OCI-LY7 (cell line): ENCODE results near the gene FAM241B. TPM values are rescaled to one million over a fixed set of nuclear protein-coding genes. Genes with fewer than 3 reads are reported as not detected.

Experiments
- BruUV-seq: library from RNA; stranded (reverse); fragments of 400-500 nt; replicated peaks from 2 replicates; lab custom pipeline; 2021; lab: Mats Ljungman, UMichigan
- CTCF ChIA-PET: fragments of 300-600 bp; sonication (Branson Sonifier 250); formaldehyde crosslinking; loops from one replicate; lab custom pipeline; 2022; ENCODE audit warnings: antibody characterized with exemption; ENCODE audit not compliant: unreplicated experiment; lab: Charles Lee
- POLR2A ChIA-PET: fragments of 300-600 bp; sonication (Branson Sonifier 250); formaldehyde crosslinking; loops from one replicate; lab custom pipeline; 2022; ENCODE audit warnings: antibody characterized with exemption; lab: Charles Lee
- DNase-seq: peaks from one replicate; pipeline ENCODE4 v3.0.0-alpha.2; 2015; ENCODE audit warnings: low spot score
- H2AFZ ChIP-seq: fragments of 200-600 bp; sonication (generic), shearing (Covaris generic); 2 replicates; pipeline ENCODE4 v1.6.1; 2014; ENCODE audit warnings: mild to moderate bottlenecking, antibody characterized with exemption, low read length, moderate library complexity
- H3K27ac ChIP-seq: fragments of 200-600 bp; sonication (generic); 2 replicates; pipeline ENCODE4 v1.5.1; 2014; ENCODE audit warnings: mixed run types, low read depth, mild to moderate bottlenecking, moderate library complexity, low read length, inconsistent platforms; ENCODE audit not compliant: poor library complexity, severe bottlenecking
- H3K36me3 ChIP-seq: fragments of 200-600 bp; sonication (generic); 2 replicates; pipeline ENCODE4 v1.6.1; 2014; ENCODE audit warnings: mild to moderate bottlenecking, antibody characterized with exemption, low read length, moderate library complexity, mixed read lengths; ENCODE audit not compliant: insufficient read depth
- H3K4me1 ChIP-seq: fragments of 200-600 bp; sonication (generic); 2 replicates; pipeline ENCODE4 v1.5.1; 2014; ENCODE audit warnings: mild to moderate bottlenecking, low read length; ENCODE audit not compliant: insufficient read depth, poor library complexity, severe bottlenecking
- H3K4me2 ChIP-seq: fragments of 200-600 bp; sonication (generic); 2 replicates; pipeline ENCODE4 v1.6.1; 2014; ENCODE audit warnings: mild to moderate bottlenecking, low read length
- H3K4me3 ChIP-seq: fragments of 200-600 bp; sonication (generic); 2 replicates; pipeline ENCODE4 v1.5.1; 2014; ENCODE audit warnings: mild to moderate bottlenecking, low read depth, low read length; ENCODE audit not compliant: poor library complexity, severe bottlenecking
- H3K79me2 ChIP-seq: fragments of 200-600 bp; sonication (generic); 2 replicates; pipeline ENCODE4 v1.6.1; 2016; ENCODE audit warnings: low read depth, mild to moderate bottlenecking, low read length, moderate library complexity, mixed read lengths; ENCODE audit not compliant: insufficient read depth
- H3K9me2 ChIP-seq: fragments of 200-600 bp; sonication (generic); 2 replicates; pipeline ENCODE4 v1.6.1; 2016; ENCODE audit warnings: mild to moderate bottlenecking, low read length, mixed read lengths; ENCODE audit not compliant: insufficient read depth
- H3K9me3 ChIP-seq: fragments of 200-600 bp; sonication (generic); 2 replicates; pipeline ENCODE4 v1.6.1; 2014; ENCODE audit warnings: mild to moderate bottlenecking, mixed run types, low read length, mixed read lengths
- H4K20me1 ChIP-seq: fragments of 200-600 bp; sonication (generic); 2 replicates; pipeline ENCODE4 v1.6.1; 2014; ENCODE audit warnings: mild to moderate bottlenecking, antibody characterized with exemption, low read length, moderate library complexity, mixed read lengths; ENCODE audit not compliant: insufficient read depth
- EZH2phosphoT487 ChIP-seq: fragments of 200-600 bp; sonication (generic); IDR thresholded peaks from 2 replicates; pipeline ENCODE4 v1.6.1; 2018; ENCODE audit warnings: low read depth, borderline replicate concordance, mild to moderate bottlenecking, mixed run types, antibody characterized with exemption, low read length, moderate library complexity, mixed read lengths
- intact Hi-C: fragments of 100-400 bp; cut with micrococcal nuclease; formaldehyde crosslinking; loops from one replicate; pipeline ENCODE4 v1.10.0; 2022; ENCODE audit not compliant: unreplicated experiment
- total RNA-seq, 2 experiments: library from RNA; depleted of rRNA in 1 of 2; stranded (reverse); fragments of >200 nt in 1 of 2; shearing (Covaris generic) in 1 of 2; gene quantifications; 2 replicates each; pipeline ENCODE4 v1.2.3, GENCODE V29; 2014 to 2022
- TF ChIP-seq, protein P1 (sequence below): fragments of 200-600 bp; sonication (generic); conservative IDR thresholded peaks from 2 replicates; pipeline ENCODE4 v1.5.1; 2014; ENCODE audit warnings: mild to moderate bottlenecking, antibody characterized with exemption, low read length, moderate library complexity, mixed read lengths

The FAM241B gene
- total RNA-seq, 2 experiments from 2014 or later: not detected

DNA sequence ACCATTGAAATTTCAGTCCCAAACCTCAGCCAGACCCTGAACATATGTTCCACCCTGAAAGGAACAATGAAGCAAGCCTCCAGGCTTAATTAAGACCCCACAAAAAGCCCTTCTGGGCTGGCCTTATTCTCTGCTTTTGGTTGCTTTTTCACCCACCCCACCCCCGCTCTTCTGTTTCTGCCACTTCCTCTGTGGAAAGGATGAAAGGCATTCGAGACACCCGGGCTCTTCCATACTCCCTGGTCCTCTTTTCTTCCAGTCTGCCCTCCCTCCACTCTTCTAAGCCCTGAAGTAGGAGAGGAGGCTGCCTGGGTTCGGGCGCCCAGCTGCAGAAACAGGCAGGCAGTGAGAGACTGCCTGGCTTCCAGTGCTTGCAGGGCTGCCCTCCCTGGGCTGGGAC is 9.4 kb upstream of the FAM241B start:
- ChIA-PET POLR2A (no interaction called here), CTCF (no interaction called here)
- H4K20me1 ChIP-seq: no peaks in the 10 kb centered on the region
- no peaks in the 10 kb centered on the region for H3K36me3 ChIP-seq
- intact Hi-C loops: no loop called here
- H3K9me2 ChIP-seq: no peaks in the 10 kb centered on the region
- H3K4me3 ChIP-seq: no peak overlapping the region
- H3K4me2 ChIP-seq: no peak overlapping the region
- H2AFZ ChIP-seq: no peak overlapping the region
- no peaks in the 10 kb centered on the region for H3K79me2 ChIP-seq
- H3K4me1 ChIP-seq: no peaks in the 10 kb centered on the region
- no peak for TF ChIP-seq EZH2phosphoT487
- TF ChIP-seq, protein P1, sequence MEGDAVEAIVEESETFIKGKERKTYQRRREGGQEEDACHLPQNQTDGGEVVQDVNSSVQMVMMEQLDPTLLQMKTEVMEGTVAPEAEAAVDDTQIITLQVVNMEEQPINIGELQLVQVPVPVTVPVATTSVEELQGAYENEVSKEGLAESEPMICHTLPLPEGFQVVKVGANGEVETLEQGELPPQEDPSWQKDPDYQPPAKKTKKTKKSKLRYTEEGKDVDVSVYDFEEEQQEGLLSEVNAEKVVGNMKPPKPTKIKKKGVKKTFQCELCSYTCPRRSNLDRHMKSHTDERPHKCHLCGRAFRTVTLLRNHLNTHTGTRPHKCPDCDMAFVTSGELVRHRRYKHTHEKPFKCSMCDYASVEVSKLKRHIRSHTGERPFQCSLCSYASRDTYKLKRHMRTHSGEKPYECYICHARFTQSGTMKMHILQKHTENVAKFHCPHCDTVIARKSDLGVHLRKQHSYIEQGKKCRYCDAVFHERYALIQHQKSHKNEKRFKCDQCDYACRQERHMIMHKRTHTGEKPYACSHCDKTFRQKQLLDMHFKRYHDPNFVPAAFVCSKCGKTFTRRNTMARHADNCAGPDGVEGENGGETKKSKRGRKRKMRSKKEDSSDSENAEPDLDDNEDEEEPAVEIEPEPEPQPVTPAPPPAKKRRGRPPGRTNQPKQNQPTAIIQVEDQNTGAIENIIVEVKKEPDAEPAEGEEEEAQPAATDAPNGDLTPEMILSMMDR: no peak
- no TSS peak for BruUV-seq
- peaks cover 12% of the 10 kb centered on the region for H3K9me3 ChIP-seq
- H3K27ac ChIP-seq: no peak overlapping the region
- DNase-seq: no peak

DNA sequence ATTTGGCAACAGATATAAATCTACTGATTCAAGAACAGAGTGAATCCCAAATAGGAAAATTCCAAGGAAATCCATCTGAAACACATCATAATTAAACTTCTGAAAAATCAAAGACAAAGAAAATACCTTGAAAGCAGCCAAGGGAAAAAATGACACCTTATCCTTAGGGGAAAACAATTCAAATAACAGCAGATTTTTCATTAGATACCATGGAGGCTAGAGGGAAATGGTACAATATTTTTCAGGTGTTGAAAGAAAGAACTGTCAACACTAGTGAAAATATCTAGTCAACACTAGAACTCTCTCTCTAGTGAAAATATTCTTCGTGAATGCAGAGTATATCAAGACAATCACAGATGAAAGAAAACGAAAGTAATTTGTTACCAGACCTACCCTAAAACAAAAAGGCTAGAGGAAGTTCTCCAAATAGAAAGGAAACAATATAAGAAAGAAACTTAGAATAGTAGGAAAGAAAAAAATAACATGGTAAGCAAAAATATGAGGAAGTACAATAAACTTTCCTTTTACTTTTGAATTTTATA is 5.7 kb upstream of the FAM241B start:
- H3K27ac ChIP-seq: no peak overlapping the region
- no peak for TF ChIP-seq EZH2phosphoT487
- TF ChIP-seq, protein P1: no peak
- H3K79me2 ChIP-seq: no peaks in the 10 kb centered on the region
- POLR2A ChIA-PET: no interaction called here
- CTCF ChIA-PET: no interaction called here
- no peaks in the 10 kb centered on the region for H3K4me1 ChIP-seq
- H3K9me3 ChIP-seq: peaks cover 12% of the 10 kb centered on the region
- H3K9me2 ChIP-seq: no peaks in the 10 kb centered on the region
- BruUV-seq: no TSS peak
- H3K4me2 ChIP-seq: no peak overlapping the region
- no peaks in the 10 kb centered on the region for H3K36me3 ChIP-seq
- no peak overlapping the region for H3K4me3 ChIP-seq
- intact Hi-C loops: no loop called here
- no peak overlapping the region for H2AFZ ChIP-seq
- no peaks in the 10 kb centered on the region for H4K20me1 ChIP-seq
- DNase-seq: no peak

DNA sequence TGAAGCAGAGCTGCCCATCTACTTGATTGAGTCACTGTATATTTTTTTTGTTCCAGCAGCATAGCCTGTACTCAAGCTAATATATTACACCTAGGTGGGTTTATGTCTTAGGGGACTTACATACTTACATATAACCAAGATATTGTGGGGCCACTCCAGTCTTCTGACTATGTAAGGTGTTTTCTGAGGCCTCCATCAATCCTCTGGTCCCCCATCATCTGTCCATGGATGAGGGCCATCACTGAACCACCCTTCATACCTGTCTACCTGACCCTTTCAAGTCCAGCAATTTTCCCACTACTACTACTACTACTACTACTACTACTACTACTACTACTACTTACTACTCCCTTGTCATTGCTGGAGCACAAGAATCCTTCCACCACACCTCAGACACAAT is 3.2 kb upstream of the FAM241B start:
- CTCF ChIA-PET: no interaction called here
- intact Hi-C loops: no loop called here

More for the DNA sequence above, 3.2 kb upstream of the FAM241B start:
- Histone ChIP-seq H3K9me2 (no peaks in the 10 kb centered on the region), H3K27ac (no peak overlapping the region), H3K4me3 (no peak overlapping the region), H3K36me3 (no peaks in the 10 kb centered on the region), H3K79me2 (no peaks in the 10 kb centered on the region), H4K20me1 (no peaks in the 10 kb centered on the region), H2AFZ (no peak overlapping the region), H3K4me2 (no peak overlapping the region), H3K4me1 (no peaks in the 10 kb centered on the region), H3K9me3 (peaks cover 12% of the 10 kb centered on the region)
- BruUV-seq: no TSS peak
- POLR2A ChIA-PET: no interaction called here
- no peak for DNase-seq
- TF ChIP-seq, protein P1: no peak
- no peak for TF ChIP-seq EZH2phosphoT487
